Umbilical cord (tissue), 2 donors: ENCODE results near the gene NXN. TPM values are rescaled to one million over a fixed set of nuclear protein-coding genes. Genes with fewer than 3 reads are reported as not detected.
A peak's percentile ranks its signal among the peaks of the same experiment; 100 is the strongest.

Experiments used
- DNase-seq: peaks from one replicate; pipeline ENCODE4 v3.0.0-alpha.2; 2015; ENCODE audit warnings: low spot score
- total RNA-seq: library from RNA; depleted of rRNA; stranded (reverse); fragments of >200 nt; gene quantifications from one replicate; pipeline ENCODE4 v1.2.3, GENCODE V29; 2014; ENCODE audit warnings: low replicate concordance; ENCODE audit not compliant: insufficient read depth

The NXN gene
- total RNA-seq: 103 TPM

- DNase-seq: peak; percentile 85
These were observed at the start of gene NXN for GRCh38 chr17:979539-980405. Gene NXN, minus strand, starts transcription at chr17:979776.

DNA sequence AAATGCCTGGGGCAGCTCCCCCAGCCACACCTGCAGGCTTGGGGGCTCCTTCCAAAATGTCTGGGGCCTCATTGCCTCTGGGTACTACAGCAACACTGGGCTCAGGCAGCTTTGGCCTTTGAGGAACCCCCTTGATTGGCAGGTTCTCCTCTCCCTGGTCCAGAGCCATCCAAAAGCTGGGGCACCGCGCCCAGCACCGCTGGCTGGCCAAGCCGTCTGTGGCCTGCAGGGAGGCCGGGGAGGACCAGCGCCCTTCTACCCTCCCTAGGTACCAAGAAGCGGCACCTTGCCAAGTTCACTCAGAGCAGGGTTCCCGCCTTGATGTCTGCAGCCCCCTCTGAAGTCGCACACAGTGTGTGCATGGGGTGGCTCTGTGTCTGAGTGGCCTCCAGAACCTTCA lies 47.5 kb upstream of the NXN start:
- no peak for DNase-seq

DNA sequence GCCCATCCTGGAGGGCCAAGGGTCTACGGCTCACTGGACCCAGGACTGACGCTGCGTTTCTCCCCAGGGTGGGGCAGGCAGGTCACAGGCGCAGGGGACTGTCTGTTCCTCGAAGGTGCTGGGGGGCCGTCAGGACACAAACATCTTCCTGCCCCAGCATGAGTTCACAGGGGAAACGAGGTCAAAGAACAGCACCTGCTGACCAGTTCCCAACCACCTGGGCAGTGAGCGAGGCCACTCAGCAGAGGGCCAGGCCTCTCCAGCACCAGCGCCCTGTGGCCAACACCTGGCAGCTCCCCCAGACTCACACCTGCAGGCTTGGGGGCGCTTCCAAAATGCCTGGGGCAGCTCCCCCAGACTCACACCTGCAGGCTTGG lies 47.0 kb upstream of the NXN start:
- DNase-seq: no peak

DNA sequence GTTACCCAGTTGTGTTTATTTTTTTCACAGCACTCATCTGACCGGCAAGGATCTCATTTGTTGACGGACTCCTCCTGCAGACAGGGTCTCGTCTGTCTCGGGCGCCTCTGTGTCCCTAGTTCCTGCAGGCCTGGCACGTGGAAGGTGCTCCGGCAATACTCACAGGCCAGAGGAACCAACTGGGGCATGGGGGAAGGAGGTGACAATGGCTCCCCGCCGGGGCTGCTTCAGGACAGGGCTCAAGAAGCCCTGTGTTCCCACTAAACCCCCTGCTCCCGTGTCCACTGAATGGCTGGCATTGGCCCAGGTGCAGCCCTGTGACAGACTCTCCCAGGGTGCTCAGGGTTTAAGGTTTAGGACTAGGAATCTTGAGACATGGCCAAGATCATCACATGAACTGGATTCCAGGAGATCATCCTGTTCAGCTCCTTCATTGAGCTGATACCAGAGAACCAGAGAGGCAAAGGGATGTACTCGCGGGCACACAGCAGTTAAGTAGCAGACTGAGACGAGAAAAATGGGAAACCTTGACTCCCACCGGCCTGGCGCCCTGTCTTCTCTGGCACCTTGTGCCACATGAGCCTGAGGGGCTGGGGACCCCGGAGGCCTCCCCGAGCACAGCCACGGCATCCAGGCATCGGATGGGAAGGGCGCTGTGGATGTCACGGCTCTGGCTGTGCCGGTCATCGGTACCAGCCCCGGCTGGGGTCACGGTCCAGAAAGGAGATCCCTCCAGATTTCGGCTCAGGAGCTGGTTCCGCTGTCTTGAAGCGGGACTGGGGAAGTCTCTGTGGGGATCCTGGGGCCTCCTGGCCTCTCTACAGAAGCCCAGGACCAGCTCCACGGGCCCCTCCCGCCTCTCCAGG lies 46.4 kb upstream of the NXN start:
- DNase-seq: no peak

DNA sequence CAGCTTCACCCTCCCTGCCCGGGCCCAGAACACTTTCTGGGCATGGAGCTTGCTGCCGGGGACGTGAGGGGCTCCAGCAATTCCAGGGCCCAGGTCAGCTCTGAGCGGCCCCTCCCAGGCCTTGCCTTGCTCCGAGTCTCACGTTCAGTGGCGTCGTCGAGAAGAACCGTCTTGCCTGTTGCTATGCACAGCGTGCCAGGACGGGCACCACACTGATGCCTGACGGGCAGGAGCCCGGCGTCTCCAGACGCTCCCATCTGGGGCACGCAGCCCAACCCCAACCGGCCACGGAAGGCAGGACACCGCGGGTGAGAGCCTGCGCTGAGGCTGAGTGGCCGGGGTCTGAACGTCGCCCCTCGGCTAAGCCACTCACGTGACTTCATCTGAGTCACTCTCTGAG lies 44.5 kb upstream of the NXN start:
- DNase-seq: no peak

GRCh38 chr17:1022278-1023024 lies 42.9 kb upstream of the NXN start:
- no peak for DNase-seq

GRCh38 chr17:1021147-1021546 lies 41.6 kb upstream of the NXN start:
- DNase-seq: no peak

GRCh38 chr17:1019451-1019850 lies 39.9 kb upstream of the NXN start:
- DNase-seq: no peak

DNA sequence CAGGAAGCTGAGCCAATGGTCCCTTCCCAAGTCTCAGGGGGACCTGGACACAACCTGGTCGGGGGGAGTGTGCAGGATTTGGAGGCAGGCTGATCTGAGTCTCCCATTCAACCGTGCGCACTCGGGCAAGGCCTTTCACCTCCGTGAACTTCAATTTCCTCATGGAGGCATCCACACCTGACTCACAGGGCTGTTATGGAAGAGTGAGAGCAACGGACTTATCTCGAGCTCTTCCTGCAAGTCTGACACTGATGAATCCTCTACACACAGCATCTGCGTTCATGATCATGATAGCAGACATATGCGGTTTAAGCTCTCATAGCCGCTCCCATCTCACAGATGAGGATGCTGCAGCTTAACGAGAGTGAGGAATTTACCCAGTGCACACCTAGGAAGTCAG lies 39.0 kb upstream of the NXN start:
- DNase-seq: no peak

GRCh38 chr17:1013729-1014090 lies 34.1 kb upstream of the NXN start:
- DNase-seq: no peak

DNA sequence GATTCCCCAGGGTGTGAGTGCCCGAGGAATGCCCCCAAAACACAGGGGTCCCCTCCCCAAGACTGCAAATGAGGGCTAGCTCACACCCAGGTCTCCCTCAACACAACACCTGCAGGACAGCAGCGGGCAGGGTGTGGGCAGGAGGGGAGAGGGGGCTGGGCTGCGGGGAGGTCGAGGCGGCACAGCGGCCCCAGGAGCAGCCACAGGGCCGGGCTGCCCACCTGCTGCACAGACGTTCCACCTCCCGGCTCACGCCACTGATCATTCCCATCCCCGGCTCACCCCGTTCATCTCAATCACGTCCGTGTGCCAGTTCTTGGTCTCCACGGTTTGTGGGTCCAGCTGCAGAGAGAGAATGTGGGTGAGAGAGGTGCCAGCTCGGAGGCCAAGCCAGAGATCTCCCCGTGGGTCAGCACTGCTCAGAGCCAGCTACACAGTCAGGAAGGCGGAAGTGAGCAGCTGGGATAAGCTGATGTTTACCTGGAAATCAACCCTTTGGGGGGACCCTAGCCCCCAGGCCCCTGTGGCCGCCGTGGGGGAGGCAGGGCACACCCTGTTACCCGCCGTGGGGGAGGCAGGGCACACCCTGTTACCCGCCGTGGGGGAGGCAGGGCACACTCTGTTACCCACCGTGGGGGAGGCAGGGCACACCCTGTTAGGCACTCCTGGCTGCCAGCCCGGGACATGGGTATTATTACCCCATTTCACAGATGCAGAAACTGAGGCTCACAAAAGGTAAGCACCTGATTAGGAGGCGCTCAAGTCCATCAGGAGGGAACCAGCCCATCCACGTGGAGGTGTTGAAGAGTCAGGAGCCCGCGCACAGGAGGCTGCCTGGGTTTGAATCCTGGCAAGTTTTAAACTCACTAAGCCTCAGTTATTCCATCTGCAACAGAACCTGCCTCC lies 33.5 kb upstream of the NXN start:
- no peak for DNase-seq

- no peak for DNase-seq
These were observed 32.5 kb upstream of the NXN start for GRCh38 chr17:1011760-1012735.

DNA sequence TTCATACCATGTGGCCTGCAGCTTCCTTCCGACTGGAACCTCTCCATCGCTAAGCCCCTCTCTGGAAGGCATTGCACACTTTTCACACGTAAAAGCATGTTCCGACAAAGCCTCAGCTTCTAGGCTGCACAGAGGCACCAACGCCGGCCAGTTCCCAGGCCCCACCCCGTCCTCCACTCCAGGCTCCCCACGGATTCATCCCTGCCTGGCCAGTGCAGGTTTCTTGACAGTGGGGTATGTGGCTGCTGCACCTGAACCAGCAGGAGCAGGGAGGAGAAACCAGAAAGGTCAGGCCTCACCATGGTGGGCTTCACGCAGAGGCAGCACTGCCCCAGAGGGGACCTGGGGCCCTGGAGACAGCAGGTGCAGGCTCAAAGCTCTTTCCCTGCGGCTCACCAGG lies 31.6 kb upstream of the NXN start:
- DNase-seq: no peak

- no peak for DNase-seq
These were observed 31.0 kb upstream of the NXN start for GRCh38 chr17:1010586-1010985.

DNA sequence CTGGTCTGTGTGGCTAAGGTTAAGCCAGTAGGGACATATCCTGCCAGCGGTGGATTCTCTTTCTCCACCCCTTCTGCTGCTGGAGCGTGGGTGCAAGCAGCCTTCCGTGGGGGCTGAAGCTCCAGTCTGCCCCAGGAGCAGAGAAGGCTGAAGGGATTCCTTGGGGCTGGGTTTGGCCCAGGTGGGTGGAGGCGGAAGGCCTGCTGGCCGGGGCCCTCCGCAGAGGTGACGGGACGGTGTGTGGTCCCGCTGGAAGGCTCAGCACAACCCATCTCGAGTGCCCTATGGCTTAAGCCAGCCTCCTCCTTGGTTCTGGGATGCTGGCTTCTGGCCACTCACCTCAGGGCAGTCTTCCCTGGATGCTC lies 30.5 kb upstream of the NXN start:
- DNase-seq: no peak

DNA sequence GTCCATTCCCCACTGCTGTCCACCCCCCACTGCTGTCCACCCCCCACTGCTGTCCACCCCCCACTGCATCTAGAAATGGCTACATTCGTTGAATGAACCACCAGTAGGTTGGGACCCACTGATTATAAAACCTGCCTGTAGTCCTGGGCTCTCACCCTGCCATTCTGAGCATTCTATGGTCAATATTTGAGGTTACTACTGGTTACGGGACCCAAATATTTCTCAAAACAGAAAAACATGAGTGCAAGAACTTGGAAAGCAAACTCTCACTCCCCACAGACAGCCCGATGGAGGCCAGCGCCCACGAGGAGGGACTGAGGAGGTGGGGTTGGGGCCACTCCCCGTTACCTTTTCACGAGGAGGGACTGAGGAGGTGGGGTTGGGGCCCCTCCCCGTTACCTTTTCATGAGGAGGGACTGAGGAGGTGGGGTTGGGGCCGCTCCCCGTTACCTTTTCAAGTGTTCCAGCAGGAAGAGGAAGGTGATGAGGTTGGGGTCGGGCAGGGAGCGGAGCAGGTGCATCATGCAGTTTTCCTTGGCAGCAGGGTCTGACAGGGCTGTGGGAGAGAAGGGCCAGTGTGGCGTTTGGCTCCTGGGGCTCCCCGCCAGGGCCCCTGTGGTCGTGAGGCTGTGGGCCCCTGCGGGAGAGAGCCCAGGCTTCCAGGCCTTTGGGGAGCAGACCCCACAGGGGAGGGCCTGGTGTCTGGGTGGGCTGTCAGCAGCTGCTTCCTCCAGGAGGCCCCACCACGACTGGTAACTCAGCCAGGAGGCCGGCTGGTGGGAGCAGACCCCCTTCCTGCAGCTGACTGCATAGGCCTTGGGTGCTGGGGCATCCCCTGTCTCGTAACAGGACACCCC lies 29.9 kb upstream of the NXN start:
- DNase-seq: no peak

DNA sequence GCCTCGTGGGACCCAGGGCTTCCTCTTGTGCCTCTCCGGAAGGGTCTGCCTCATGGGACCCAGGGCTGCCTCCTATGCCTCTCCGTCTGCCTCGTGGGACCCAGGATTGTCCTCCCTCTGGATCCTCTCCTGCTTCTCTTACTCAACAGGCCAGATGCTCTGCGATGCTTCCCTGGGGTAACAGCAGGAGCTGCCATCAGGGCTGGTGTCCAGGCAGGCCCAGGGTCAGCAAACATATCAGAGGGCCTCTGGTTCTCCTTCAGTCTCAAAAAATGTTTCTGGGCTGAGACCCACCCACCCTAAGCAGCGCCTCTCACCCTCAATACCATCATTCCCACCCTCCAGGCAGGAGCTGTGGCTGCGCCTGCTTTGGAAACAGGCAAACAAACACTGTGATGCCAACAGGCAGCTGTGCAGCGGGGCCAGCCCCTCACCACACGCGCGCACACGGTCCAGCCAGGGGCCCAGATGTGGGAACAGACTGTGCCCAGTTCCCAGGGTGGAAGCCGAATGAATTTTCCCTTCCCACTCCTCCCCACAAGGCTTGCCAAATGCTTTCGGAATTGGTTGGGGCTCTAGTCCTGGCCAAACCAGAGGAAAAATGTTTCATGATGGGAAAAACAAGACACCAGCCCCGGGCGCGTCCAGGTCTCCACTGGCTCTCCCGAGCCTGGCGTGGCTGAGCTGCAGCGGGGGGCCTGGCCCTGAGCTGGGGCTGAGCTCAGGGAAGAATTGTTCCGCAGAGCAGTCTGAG lies 28.6 kb upstream of the NXN start:
- DNase-seq: no peak

DNA sequence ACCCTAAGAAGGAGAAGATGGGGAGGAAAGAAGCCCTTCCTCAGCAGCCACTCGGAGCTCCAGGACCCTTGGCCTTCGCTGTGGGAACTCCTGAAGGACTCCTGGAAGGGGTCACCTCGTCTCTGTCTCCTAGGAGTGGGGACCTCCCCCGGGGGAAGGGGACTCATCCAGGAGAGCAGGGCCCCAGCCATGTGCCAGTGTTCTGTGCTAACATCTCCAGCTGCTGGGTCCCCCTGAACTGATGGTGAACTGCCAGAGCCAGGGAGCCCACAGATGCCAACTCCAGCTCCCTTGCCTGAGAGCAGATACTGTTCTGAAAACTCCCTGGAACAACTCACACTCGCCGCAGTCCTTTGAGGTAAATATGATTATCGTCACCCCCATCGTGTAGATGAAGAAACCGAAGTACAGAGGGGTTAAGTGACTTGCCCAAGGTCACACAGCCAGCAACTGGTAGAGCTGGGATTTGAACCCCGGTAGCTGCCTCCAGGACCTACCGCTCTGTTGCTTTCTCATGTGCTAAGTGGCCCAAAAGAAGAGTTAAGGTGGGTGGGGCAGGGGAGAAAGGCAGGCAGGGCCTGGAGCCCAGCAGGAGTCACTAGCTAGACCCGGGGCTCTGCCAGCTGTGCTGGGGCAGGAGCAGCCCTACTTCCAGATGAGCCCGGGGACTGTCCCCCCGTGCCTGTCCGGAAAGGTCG lies 27.9 kb upstream of the NXN start:
- DNase-seq: no peak
